Keratinocyte (primary cell): ENCODE measurements around the gene PTPRZ1. TPM values are rescaled to one million over a fixed set of nuclear protein-coding genes. Genes with fewer than 3 reads are reported as not detected.

Experiments
- DNase-seq: peaks from one replicate; pipeline ENCODE4 v3.0.0-alpha.2; 2011; ENCODE audit warnings: low read depth, missing footprints, low spot score
- FAIRE-seq: peaks from 2 replicates; lab custom pipeline; 2011; peaks lifted over from hg19 to GRCh38; lab: Jason Lieb, UNC
- H2AFZ ChIP-seq: 2 replicates; pipeline ENCODE4 v1.6.0; 2012; ENCODE audit warnings: low read length, control low read depth, inconsistent platforms; ENCODE audit not compliant: control insufficient read depth
- H3K27ac ChIP-seq: 2 replicates; pipeline ENCODE4 v1.5.1; 2011; ENCODE audit warnings: low read length; ENCODE audit not compliant: control insufficient read depth, insufficient read depth
- H3K27me3 ChIP-seq: 3 replicates; pipeline ENCODE4 v1.6.0; 2011; ENCODE audit warnings: low read length; ENCODE audit not compliant: control insufficient read depth, insufficient read depth; ENCODE audit errors: extremely low read depth
- H3K36me3 ChIP-seq, 2 experiments: 2 replicates in 1 of 2; 3 replicates in 1 of 2; pipeline ENCODE4 v1.5.1; 2011; ENCODE audit warnings: low read length in 2 of 2, mild to moderate bottlenecking in 1 of 2; ENCODE audit not compliant: control insufficient read depth in 2 of 2, insufficient read depth in 2 of 2; ENCODE audit errors: extremely low read depth in 1 of 2
- H3K4me1 ChIP-seq: 3 replicates; pipeline ENCODE4 v1.5.1; 2011; ENCODE audit warnings: low read length; ENCODE audit not compliant: control insufficient read depth, insufficient read depth; ENCODE audit errors: extremely low read depth
- H3K4me2 ChIP-seq: 3 replicates; pipeline ENCODE4 v1.6.0; 2011; ENCODE audit warnings: low read depth, low read length; ENCODE audit not compliant: control insufficient read depth, insufficient read depth; ENCODE audit errors: extremely low read depth
- H3K4me3 ChIP-seq, 3 experiments: fragments of 200-600 bp in 1 of 3; sonication (generic) in 1 of 3; 2 replicates in 2 of 3; 3 replicates in 1 of 3; pipeline ENCODE4 v1.5.1; 2011 to 2016; ENCODE audit warnings: low read length in 3 of 3, mild to moderate bottlenecking in 3 of 3, control low read depth in 2 of 3, inconsistent platforms in 1 of 3, low read depth in 1 of 3, mixed read lengths in 1 of 3, mixed run types in 1 of 3, moderate library complexity in 1 of 3; ENCODE audit not compliant: control insufficient read depth in 2 of 3, insufficient read depth in 2 of 3; ENCODE audit errors: extremely low read depth in 1 of 3
- H3K79me2 ChIP-seq: 2 replicates; pipeline ENCODE4 v1.6.0; 2012; ENCODE audit warnings: low read length; ENCODE audit not compliant: control insufficient read depth, insufficient read depth
- H3K9ac ChIP-seq: 3 replicates; pipeline ENCODE4 v1.6.0; 2011; ENCODE audit warnings: low read length; ENCODE audit not compliant: control insufficient read depth, insufficient read depth; ENCODE audit errors: extremely low read depth
- H3K9me1 ChIP-seq: 3 replicates; pipeline ENCODE4 v1.6.0; 2011; ENCODE audit warnings: low read length; ENCODE audit not compliant: control insufficient read depth, insufficient read depth; ENCODE audit errors: extremely low read depth
- H3K9me3 ChIP-seq: 2 replicates; pipeline ENCODE4 v1.5.1; 2012; ENCODE audit warnings: low read depth, low read length; ENCODE audit not compliant: control insufficient read depth
- H4K20me1 ChIP-seq: 3 replicates; pipeline ENCODE4 v1.6.0; 2011; ENCODE audit warnings: low read length; ENCODE audit not compliant: control insufficient read depth, insufficient read depth; ENCODE audit errors: extremely low read depth
- CTCF ChIP-seq, 3 experiments: IDR thresholded peaks in 1 of 3; conservative IDR thresholded peaks in 1 of 3; optimal IDR thresholded peaks in 1 of 3; 2 replicates in 2 of 3; 3 replicates in 1 of 3; pipeline versions ENCODE3 to v1.5.1; 2011; ENCODE audit warnings: low read length in 3 of 3, mild to moderate bottlenecking in 3 of 3, moderate library complexity in 2 of 3, control low read depth in 1 of 3, inconsistent platforms in 1 of 3; ENCODE audit not compliant: insufficient read depth in 2 of 3; ENCODE audit errors: extremely low read depth in 1 of 3
- EZH2 ChIP-seq: IDR thresholded peaks from one replicate; pipeline ENCODE4 v1.6.1; 2012; ENCODE audit warnings: inconsistent platforms, mild to moderate bottlenecking, low read length, moderate library complexity
- dilution Hi-C: fragments of 300-500 bp; cut with MboI; formaldehyde crosslinking; loops from one replicate; pipeline ENCODE4 v1.7.0; 2020; ENCODE audit warnings: low sequenced_read_pairs; ENCODE audit not compliant: extremely low pct_ligation_motif_present
- polyA plus RNA-seq, 5 experiments: library from polyadenylated mRNA; depleted of rRNA in 3 of 5; stranded (reverse) in 3 of 5; stranded (forward) in 1 of 5; unstranded in 1 of 5; fragments of >200 nt; gene quantifications; 1 replicate in 1 of 5; 2 replicates in 3 of 5; 3 replicates in 1 of 5; pipeline versions ENCODE4 v1.2.1 to v1.2.3, GENCODE V29; 2011 to 2012; ENCODE audit warnings: missing spikeins in 2 of 5, low read depth in 1 of 5, low replicate concordance in 1 of 5

The PTPRZ1 gene
- polyA plus RNA-seq, 1 donor (not counting 4 experiments of a cell fraction or from before 2014, with no cell fraction given): 58.3 TPM

GRCh38 chr7:121966935-121967332, 94.0 kb downstream of the PTPRZ1 start:
- TF ChIP-seq CTCF (optimal IDR thresholded peaks at IDR 0.05 in 1 of 3, IDR thresholded peaks at IDR 0.05 in 1 of 3, conservative IDR thresholded peaks at IDR 0.05 in 1 of 3; ENCODE audit: extremely low read depth in 1 of 3, insufficient read depth in 2 of 3, low read length in 3 of 3) (no peak), EZH2 (no peak)
- no peaks in the 10 kb centered on the region for H3K79me2 ChIP-seq
- H3K9ac ChIP-seq: no peak overlapping the region
- no peak overlapping the region for H3K4me2 ChIP-seq
- H3K9me3 ChIP-seq: no peaks in the 10 kb centered on the region
- no peak for FAIRE-seq
- dilution Hi-C loops: no loop called here
- no peak overlapping the region for H3K4me3 ChIP-seq
- no peaks in the 10 kb centered on the region for H3K27me3 ChIP-seq
- no peak overlapping the region for H2AFZ ChIP-seq
- DNase-seq: no peak
- H3K36me3 ChIP-seq: no peaks in the 10 kb centered on the region
- H4K20me1 ChIP-seq: no peaks in the 10 kb centered on the region
- no peak overlapping the region for H3K27ac ChIP-seq
- H3K4me1 ChIP-seq: peaks cover under 1% of the 10 kb centered on the region
- H3K9me1 ChIP-seq: no peaks in the 10 kb centered on the region

- Histone ChIP-seq H3K9me1 (no peaks in the 10 kb centered on the region), H3K4me1 (no peaks in the 10 kb centered on the region), H3K27me3 (no peaks in the 10 kb centered on the region), H3K79me2 (no peaks in the 10 kb centered on the region), H3K4me2 (no peak overlapping the region), H2AFZ (no peak overlapping the region), H3K27ac (no peak overlapping the region), H3K9me3 (no peaks in the 10 kb centered on the region), H3K9ac (no peak overlapping the region), H4K20me1 (no peaks in the 10 kb centered on the region), H3K4me3 (no peak overlapping the region), H3K36me3 (peaks cover 0 to 5% of the 10 kb centered on the region in 2 experiments)
- dilution Hi-C loops: no loop called here
- TF ChIP-seq EZH2 (no peak), CTCF (optimal IDR thresholded peaks at IDR 0.05 in 1 of 3, IDR thresholded peaks at IDR 0.05 in 1 of 3, conservative IDR thresholded peaks at IDR 0.05 in 1 of 3; ENCODE audit: extremely low read depth in 1 of 3, insufficient read depth in 2 of 3, low read length in 3 of 3) (peak in 2 of 3 experiments; percentile 6 to 14)
- FAIRE-seq: no peak
- DNase-seq: no peak
Measured at GRCh38 chr7:121985476-121986030, 112.6 kb downstream of the PTPRZ1 start.
